ENCODE data around the gene SDHAF3.
"Not testable (repeated sequence)": the region's sequence is repeated elsewhere in the genome, so short reads cannot be mapped to it uniquely, and the experiment has no call there.

The SDHAF3 gene

DNA sequence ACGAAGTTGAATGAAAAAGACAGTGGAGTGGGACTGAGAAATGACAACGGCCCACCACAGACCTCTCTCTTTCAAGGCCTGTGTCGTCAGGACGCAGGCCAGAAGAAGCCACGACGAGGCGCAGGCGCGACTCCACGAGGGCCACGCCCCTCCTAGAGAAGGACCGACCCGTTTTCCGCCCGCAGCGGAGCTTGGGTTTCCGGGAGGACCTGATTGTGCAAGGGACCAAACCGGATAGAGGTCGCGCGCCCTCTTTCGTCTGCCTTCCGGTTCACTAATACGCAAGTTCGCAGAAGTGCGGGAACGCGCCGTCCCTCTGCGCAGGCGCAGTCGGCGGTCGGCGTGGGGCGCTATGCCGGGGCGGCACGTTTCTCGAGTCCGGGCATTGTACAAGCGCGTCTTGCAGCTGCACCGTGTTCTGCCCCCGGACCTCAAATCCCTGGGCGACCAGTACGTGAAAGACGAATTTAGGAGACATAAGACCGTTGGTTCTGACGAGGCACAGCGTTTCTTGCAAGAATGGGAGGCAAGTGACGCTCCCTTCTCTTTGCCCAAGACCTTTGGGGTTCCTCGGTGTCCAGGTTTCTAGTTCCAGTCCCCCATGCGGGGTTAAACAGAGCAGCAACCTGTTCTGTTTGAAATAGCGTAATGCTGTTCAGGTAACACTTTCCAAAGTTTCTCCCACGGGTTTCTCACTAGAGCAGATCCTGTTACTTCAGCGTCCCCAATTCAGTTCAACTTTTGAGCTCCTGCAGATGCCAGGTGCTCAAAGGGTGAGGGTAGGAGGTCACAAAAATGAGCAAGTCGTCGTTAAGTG, at the start of gene SDHAF3:
TSS of gene SDHAF3 (plus strand) at position 327 of the 817 bp plus-strand sequence. CDS start at position 353, 26 bp downstream.
- DNase-seq (ENCODE audit: low read depth) = peak; percentile 98

- not testable (repeated sequence) for DNase-seq (ENCODE audit: low read depth)
These were observed 45.5 kb upstream of the SDHAF3 start for GRCh38 chr7:97072025-97072424.

GRCh38 chr7:97075928-97076327, 41.6 kb upstream of the SDHAF3 start:
- no peak for DNase-seq (ENCODE audit: low read depth)

GRCh38 chr7:97078023-97078969, 39.2 kb upstream of the SDHAF3 start:
- no peak for DNase-seq (ENCODE audit: low read depth)

- DNase-seq (ENCODE audit: low read depth) = no peak
These were observed 38.2 kb upstream of the SDHAF3 start for GRCh38 chr7:97079300-97079699.

- DNase-seq (ENCODE audit: low read depth) = no peak
These were observed 35.8 kb upstream of the SDHAF3 start for GRCh38 chr7:97081521-97082300.

DNA sequence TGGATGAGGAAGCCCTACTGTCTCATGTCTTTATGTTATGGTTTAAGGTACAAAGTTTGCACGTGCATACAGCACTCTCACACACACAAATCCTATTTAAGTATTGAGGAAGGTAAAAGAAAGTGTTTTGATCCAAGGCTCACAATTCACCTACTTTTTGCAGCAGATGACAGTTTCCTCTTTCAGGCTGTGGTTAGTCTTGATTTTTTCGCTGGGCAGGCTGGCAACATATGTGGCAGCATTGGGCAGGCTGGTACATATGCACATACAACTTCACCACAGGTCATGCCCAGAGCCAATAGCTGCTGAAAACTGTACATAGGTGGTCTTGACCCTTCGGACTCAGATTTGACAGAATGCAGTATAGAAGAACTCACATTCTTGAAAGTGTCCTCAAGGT, 29.1 kb upstream of the SDHAF3 start:
- DNase-seq (ENCODE audit: low read depth) = no peak

GRCh38 chr7:97089771-97090170, 27.7 kb upstream of the SDHAF3 start:
- DNase-seq (ENCODE audit: low read depth) = no peak

- DNase-seq (ENCODE audit: low read depth) = no peak
These were observed 26.6 kb upstream of the SDHAF3 start for GRCh38 chr7:97090761-97091353.

DNA sequence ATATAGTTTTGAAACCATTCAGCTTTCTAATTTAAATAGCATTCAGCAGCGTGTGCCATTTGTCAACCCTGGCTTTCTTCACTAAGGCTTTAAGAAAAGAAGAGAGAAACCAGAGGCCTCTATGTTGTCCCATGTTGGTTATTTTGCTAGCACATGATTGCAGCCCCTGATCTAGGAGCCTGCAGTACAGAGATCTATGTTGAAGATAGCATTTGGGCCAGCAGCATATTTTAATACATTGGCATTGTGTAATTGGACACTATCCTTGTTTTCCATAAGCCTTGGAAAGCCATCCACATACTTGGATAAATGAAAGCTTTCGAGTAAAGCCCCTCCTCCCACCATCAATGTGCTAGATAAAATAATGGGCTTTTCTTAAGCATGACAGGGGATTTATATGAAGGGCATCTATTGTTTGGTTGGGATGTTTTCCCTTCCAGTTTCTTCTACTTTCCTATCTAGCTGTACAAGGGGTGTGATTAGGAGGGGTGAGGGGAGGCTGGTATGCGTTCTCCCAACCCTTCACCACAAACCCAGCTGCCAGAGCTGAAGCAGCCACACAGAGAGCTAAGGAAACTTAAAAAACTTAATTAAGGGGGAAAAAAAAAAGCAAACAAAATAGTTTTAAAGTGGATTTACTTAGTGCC, 23.1 kb upstream of the SDHAF3 start:
- no peak for DNase-seq (ENCODE audit: low read depth)

DNA sequence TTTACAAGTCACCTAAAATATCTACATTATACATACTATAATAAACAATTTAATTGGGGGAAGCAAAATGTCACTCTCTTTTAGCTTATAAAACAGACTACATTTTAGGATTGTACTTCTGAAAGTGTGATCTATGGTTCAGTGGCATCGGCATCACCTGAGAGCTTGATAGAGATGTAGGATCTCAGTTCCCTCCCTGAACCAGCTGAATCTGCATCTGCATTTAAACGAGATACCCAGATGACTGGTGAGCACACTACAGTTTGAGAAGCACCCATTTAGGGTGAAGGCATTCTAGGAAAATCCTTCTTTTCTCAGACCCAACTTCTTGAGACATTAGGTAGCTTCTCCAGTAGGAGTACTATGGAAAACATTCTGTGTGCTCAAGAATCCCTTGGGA, 21.5 kb upstream of the SDHAF3 start:
- no peak for DNase-seq (ENCODE audit: low read depth)

DNA sequence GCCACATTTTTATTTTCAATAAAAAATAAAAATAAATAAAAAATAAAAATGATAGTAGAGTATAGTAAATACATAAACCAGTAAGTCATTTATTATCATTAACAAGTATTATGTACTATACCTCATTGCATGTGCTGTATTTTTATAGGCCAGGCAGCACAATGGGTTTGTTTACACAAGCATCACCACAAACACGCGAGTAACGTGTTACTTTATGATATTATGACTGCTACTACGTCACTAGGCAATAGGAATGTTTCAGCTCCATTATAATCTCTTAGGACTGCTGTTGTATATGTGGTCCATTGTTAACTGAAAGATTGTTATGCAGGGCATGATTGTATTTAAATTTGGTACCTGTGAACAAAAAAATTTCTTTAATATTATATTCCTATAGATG, 20.8 kb upstream of the SDHAF3 start:
- DNase-seq (ENCODE audit: low read depth) = peak; percentile 32

DNA sequence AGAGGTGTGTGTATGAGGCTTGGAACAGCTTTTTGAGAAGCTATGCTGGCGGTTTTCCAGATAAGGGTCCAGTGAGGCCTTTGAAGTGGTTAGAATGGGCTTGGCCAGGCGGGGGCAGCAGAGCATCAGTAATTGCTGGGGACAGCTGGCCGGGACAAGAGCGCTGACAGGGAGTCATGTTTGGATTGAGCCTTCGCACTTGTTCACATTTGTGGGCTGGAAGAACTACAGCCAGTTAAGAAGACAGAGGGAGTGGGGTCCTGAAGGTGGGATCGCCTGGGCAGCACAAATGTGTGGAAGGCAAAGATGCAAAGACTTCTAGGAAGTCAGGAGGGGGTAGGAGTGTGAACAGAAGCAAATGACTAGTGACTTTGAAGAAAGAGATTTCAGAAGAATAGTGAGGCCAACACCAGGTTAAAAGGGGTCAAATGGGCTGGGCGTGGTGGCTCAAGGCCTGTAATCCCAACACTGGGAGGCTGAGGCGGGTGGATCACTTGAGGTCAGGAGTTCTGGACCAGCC, 12.7 kb upstream of the SDHAF3 start:
- peak; percentile 77 for DNase-seq (ENCODE audit: low read depth)

DNA sequence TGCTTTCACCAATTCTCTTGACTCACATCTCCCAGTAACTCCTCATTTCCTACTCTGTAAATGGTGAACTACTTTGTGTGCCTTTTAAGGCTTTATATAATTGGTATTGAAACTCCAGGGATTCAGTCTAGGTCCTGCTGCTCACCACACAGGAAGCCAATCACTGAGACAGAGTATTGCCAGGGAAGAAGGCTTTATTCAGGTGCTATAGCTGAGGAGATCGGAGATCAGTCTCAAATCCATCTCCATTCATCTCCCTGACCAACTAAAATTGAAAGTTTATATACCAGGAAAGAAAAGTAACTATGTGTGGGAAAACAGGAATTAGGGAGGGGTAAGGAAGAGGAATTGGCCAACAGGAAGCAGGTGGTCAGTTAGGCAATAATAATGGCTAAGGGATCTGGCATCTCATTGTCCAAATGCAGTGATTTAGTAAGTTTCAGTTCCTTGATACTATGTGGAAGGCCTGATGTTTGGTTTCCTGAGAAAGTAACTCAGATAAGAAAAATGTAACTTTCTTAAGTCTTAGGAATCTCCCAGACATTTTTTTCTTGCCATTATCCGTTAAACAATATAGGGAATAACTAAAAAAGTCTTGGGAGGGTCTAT, 10.2 kb upstream of the SDHAF3 start:
- peak; percentile 22 for DNase-seq (ENCODE audit: low read depth)

- DNase-seq (ENCODE audit: low read depth) = peak; percentile 35
These were observed 1.2 kb upstream of the SDHAF3 start for GRCh38 chr7:97116308-97116707.

DNA sequence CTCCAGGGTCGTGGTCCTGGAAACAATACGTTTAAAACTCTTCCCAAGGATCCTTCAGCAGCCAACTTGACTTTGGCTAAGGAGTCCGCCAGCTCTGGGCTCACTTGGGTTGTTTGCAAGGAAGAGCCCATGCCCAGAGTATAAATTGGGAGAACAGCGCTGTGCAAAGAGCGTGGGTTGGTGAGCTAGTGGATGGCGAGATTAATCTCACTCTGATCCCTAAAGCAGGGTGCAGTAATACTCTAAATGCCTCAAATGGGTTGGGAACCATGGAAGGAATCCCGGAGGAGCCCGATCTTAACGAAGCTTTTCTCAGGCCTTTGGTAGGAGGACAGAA, 495 bp upstream of the SDHAF3 start:
- DNase-seq (ENCODE audit: low read depth) = no peak

DNA sequence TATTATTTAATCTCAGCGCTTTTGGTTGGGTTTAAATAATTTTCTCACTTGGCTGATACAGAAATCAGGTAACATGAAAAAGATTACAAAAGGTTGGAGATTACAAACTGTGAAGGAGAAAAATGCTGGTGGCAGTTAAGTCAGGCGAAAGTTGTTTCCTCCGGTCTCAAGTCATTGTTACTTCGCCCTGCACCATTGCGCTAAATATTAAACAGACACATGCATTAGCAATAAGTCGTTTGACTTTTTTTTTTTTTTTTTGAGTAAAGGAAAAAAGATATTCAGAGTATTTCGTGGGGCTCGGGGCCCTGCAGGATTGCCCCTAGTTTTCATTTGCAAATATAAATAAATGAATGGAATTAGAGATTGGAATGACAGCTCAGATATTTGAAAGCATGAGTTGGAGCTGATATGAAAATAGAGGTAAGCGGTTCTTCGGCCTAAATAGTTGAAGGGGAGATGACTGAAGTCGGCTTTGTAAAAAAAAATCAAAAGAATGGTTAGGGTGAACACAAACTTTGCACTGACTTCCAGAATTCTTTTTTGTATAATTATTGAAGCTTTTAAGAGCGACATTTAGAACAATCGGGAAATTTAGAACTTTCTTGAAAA, 914 bp downstream of the SDHAF3 start:
- no peak for DNase-seq (ENCODE audit: low read depth)

DNA sequence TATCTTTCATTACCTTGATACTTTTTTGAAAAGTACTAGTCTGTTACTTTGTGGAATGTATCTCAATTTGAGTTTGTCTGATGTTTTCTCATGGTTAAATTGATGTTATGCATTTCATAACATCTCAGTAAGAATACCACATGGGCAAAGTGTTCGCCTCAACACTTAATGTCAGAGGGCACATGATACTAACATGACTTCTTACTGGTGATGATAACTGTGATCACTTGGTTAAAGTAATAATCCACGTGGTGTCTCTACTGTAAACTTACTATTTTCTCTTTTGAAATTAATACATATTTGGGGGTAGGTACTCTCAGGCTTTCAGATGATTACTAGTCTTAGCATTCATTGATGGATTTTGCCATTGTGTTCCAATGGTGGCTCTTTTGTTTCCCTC, 2.2 kb downstream of the SDHAF3 start:
- no peak for DNase-seq (ENCODE audit: low read depth)

- no peak for DNase-seq (ENCODE audit: low read depth)
These were observed 3.4 kb downstream of the SDHAF3 start for GRCh38 chr7:97120713-97121457.

Measured in EH (cell line).